K562 (cell line): ENCODE data around the gene SH3BGRL3. TPM values are rescaled to one million over a fixed set of nuclear protein-coding genes. Genes with fewer than 3 reads are reported as not detected.

ENCODE experiments used
- CBX3 ChIP-seq, 2 experiments: IDR thresholded peaks; 1 replicate in 1 of 2; 2 replicates in 1 of 2; pipeline ENCODE4 v1.6.1; 2012; ENCODE audit warnings: inconsistent platforms in 2 of 2, low read length in 2 of 2, borderline replicate concordance in 1 of 2, control low read depth in 1 of 2
- CTBP1 ChIP-seq: fragments of 450-650 bp; IDR thresholded peaks from 2 replicates; pipeline ENCODE4 v1.6.1; 2016; ENCODE audit warnings: borderline replicate concordance
- DLX4 ChIP-seq: fragments of 250-450 bp; sonication (Bioruptor Pico); IDR thresholded peaks from 2 replicates; pipeline ENCODE4 v1.6.1; 2021; ENCODE audit warnings: mild to moderate bottlenecking
- HNRNPUL1 ChIP-seq: fragments of 200-400 bp; formaldehyde crosslinking; IDR thresholded peaks from 2 replicates; pipeline ENCODE4 v1.6.1; 2017; ENCODE audit warnings: low read length
- NCOA2 ChIP-seq, 2 experiments: fragments of 450-650 bp; IDR thresholded peaks; 2 replicates each; pipeline ENCODE4 v1.6.1; 2018; ENCODE audit warnings: mild to moderate bottlenecking in 2 of 2, moderate library complexity in 1 of 2; ENCODE audit not compliant: partially characterized antibody in 2 of 2
- RAD51 ChIP-seq: fragments of 450-650 bp; IDR thresholded peaks from 2 replicates; pipeline ENCODE4 v1.7.1; 2016; ENCODE audit warnings: low read depth, mild to moderate bottlenecking, borderline replicate concordance
- TAF1 ChIP-seq: IDR thresholded peaks from 2 replicates; pipeline ENCODE4 v1.6.1; 2011; ENCODE audit warnings: mild to moderate bottlenecking, low read length, moderate library complexity; ENCODE audit not compliant: insufficient read depth, control insufficient read depth, severe bottlenecking; ENCODE audit errors: extremely low read depth
- XRCC4 ChIP-seq: IDR thresholded peaks from one replicate; pipeline ENCODE4 v1.6.1; 2011; ENCODE audit not compliant: insufficient read depth, insufficient read length; ENCODE audit errors: extremely low read depth
- ZBTB9 ChIP-seq: fragments of 450-650 bp; formaldehyde crosslinking; IDR thresholded peaks from 2 replicates; pipeline ENCODE4 v1.4.0; 2020; ENCODE audit warnings: mild to moderate bottlenecking, moderate library complexity
- ZNF347 ChIP-seq: fragments of 450-650 bp; formaldehyde crosslinking; IDR thresholded peaks from 2 replicates; pipeline ENCODE4 v1.4.0; 2020; ENCODE audit warnings: low read depth, mild to moderate bottlenecking, moderate library complexity
- polyA plus RNA-seq, 8 experiments: library from polyadenylated mRNA; depleted of rRNA in 4 of 8; stranded (reverse) in 5 of 8; unstranded in 3 of 8; fragments of >200 nt; fragmentation: Nextera tagmentation in 2 of 8; fragmentation: Illumina TruSeq in 1 of 8; extraction: Ambion mirVana in 2 of 8; extraction: Trizol in 1 of 8; gene quantifications; 2 replicates each; pipeline versions ENCODE4 v1.2.1 to v1.2.3, GENCODE V29; 2011 to 2014; ENCODE audit warnings: inconsistent platforms in 1 of 8, missing spikeins in 1 of 8
- total RNA-seq, 7 experiments: library from RNA; depleted of rRNA in 6 of 7; stranded (reverse); fragments of >200 nt in 6 of 7; fragmentation: Illumina TruSeq in 2 of 7; extraction: Trizol in 2 of 7; gene quantifications; 2 replicates each; pipeline versions ENCODE4 v1.2.1 to v1.2.3, GENCODE V29; 2011 to 2021; ENCODE audit warnings: low replicate concordance in 1 of 7
- TF ChIP-seq, protein P1 (sequence below): fragments of 450-650 bp; formaldehyde crosslinking; IDR thresholded peaks from 2 replicates; pipeline ENCODE4 v1.4.0; 2022; ENCODE audit warnings: missing genetic modification characterization
- TF ChIP-seq, protein P2 (sequence below), 2 experiments: fragments of 450-650 bp; IDR thresholded peaks; 2 replicates each; pipeline ENCODE4 v1.6.1; 2016; ENCODE audit warnings: mild to moderate bottlenecking in 2 of 2, borderline replicate concordance in 1 of 2, low read depth in 1 of 2, moderate library complexity in 1 of 2

The SH3BGRL3 gene
- total and polyA plus RNA-seq, 9 of the 15 experiments (the other 6 are each of a cell fraction or from before 2014, with no cell fraction given): 30.3 to 140 (median 54.2) TPM

DNA sequence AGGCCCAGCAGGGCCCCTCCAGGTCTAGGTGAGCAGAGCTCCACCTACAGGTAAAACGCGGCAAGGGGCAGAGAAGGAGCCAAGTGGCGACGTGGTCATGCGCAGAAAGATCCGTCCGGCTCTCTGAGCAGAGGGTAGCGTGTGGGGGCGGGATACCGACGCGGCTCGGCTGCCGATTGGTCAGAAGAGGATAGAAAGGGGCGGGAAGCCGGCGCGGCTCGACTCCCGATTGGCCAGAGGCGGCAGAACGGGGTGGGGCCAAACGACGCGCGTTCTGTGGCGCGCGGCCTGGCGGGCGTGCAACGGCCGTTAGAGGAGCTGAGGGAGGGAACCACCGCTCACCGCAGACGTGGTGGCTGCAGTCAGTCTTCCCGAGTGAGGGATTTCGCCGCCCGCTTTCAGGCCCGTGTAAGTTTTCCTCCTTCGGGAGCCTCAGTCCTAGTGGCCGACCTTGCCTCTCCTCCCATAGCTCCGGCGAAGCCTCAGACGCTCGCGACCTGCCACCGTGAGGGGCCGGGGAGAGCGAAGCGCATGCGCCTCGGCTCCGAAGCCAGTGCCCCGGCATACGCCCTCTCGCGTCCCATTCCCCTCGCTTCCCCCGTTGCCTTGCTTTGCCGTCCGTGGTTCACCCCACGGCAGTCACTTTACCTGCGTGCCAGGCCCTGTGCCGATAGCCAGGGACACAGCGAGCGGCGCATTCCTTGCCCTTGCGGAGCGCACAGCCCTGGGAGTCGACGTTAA is 45.8 kb upstream of the SH3BGRL3 start, which contains the start of gene CEP85 (continued):
- TF ChIP-seq, protein P1, sequence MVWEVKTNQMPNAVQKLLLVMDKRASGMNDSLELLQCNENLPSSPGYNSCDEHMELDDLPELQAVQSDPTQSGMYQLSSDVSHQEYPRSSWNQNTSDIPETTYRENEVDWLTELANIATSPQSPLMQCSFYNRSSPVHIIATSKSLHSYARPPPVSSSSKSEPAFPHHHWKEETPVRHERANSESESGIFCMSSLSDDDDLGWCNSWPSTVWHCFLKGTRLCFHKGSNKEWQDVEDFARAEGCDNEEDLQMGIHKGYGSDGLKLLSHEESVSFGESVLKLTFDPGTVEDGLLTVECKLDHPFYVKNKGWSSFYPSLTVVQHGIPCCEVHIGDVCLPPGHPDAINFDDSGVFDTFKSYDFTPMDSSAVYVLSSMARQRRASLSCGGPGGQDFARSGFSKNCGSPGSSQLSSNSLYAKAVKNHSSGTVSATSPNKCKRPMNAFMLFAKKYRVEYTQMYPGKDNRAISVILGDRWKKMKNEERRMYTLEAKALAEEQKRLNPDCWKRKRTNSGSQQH (CRISPR knock-in tag): peak; percentile 72; the same call in 1 of the 2 replicates
- TF ChIP-seq RAD51 (no peak), XRCC4 (no peak), TAF1 (peak; percentile 91), ZNF347 (no peak), NCOA2 (IDR thresholded peaks at IDR 0.05; ENCODE audit: partially characterized antibody in 2 of 2) (no peak), CBX3 (IDR thresholded peaks at IDR 0.05; ENCODE audit: borderline replicate concordance in 1 of 2, low read length in 2 of 2) (peak in 1 of 2 experiments; percentile 39; a peak in 1 of 3 replicates), ZBTB9 (peak; percentile 91), HNRNPUL1 (no peak), DLX4 (no peak), CTBP1 (peak; percentile 100)
- TF ChIP-seq, protein P2, sequence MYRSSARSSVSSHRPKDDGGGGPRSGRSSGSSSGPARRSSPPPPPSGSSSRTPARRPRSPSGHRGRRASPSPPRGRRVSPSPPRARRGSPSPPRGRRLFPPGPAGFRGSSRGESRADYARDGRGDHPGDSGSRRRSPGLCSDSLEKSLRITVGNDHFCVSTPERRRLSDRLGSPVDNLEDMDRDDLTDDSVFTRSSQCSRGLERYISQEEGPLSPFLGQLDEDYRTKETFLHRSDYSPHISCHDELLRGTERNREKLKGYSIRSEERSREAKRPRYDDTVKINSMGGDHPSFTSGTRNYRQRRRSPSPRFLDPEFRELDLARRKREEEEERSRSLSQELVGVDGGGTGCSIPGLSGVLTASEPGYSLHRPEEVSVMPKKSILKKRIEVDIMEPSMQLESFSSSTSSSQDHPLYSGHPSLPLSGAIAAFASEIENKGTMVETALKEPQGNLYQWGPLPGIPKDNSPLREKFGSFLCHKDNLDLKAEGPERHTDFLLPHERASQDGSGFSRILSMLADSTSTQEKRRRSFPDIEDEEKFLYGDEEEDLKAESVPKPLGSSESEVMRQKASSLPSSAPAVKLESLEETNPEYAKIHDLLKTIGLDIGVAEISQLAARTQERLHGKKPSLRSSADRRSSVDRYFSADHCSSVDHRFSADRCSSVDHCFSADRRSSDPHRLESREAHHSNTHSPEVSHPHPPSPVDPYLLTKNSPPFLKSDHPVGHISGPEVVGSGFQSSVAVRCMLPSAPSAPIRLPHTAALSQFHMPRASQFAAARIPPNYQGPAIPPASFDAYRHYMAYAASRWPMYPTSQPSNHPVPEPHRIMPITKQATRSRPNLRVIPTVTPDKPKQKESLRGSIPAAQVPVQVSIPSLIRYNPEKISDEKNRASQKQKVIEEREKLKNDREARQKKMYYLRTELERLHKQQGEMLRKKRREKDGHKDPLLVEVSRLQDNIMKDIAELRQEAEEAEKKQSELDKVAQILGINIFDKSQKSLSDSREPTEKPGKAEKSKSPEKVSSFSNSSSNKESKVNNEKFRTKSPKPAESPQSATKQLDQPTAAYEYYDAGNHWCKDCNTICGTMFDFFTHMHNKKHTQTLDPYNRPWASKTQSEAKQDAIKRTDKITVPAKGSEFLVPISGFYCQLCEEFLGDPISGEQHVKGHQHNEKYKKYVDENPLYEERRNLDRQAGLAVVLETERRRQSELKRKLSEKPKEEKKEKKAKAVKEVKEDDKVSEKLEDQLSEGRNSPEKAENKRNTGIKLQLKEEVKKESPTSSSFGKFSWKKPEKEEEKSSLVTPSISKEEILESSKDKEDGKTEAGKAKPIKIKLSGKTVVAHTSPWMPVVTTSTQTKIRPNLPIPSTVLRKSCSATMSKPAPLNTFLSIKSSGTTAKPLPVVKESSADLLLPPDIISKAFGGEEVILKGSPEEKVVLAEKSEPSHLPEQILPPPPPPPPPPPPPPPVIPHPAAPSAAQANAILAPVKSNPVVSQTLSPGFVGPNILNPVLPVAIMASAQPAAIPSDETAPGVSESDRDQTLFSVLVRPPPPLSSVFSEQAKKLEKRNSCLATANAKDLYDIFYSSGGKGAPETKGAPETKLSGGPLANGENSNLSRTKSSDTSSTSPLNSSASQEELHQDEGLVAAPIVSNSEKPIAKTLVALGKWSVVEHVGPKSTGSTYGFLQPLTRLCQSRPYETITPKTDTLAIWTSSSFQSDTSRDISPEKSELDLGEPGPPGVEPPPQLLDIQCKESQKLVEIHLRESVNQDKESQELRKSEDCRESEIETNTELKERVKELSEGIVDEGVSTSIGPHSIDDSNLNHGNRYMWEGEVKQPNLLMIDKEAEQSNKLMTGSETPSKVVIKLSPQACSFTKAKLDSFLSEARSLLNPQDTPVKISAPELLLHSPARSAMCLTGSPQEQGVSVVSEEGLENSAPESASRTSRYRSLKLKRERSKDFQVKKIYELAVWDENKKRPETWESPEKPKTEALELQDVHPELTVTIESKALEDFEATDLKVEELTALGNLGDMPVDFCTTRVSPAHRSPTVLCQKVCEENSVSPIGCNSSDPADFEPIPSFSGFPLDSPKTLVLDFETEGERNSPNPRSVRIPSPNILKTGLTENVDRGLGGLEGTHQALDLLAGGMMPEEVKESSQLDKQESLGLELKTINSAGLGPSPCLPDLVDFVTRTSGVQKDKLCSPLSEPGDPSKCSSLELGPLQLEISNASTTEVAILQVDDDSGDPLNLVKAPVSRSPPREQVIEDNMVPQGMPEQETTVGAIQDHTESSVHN (IDR thresholded peaks at IDR 0.05; ENCODE audit: borderline replicate concordance in 1 of 2, low read depth in 1 of 2): no peak
